Measurements from ENCODE around the gene RNF213.

RNF213 gene

GRCh38 chr17:80260791-80261158, at the start of gene RNF213:
RNF213 (plus strand) TSS chr17:80260852; CDS start chr17:80263682, 2,830 bp downstream.
- Histone ChIP-seq H3K4me1 (peaks cover 14% of the 10 kb centered on the region), H3K4me3 (peak within 1 kb of the TSS; percentile 71), H3K9me3 (no peaks in the 10 kb centered on the region), H3K36me3 (replicated peaks) (no peaks in the 10 kb centered on the region; the same call in 1 of the 2 replicates), H3K27me3 (ENCODE audit: low read depth) (no peaks in the 10 kb centered on the region)
- peak; percentile 44 to 72 for DNase-seq (ENCODE audit: low spot score in 2 of 2)
- in situ Hi-C loops (cut with MboI; ENCODE audit: low sequenced_read_pairs), result no loop called here

GRCh38 chr17:80212109-80212508, 48.5 kb upstream of the RNF213 start:
- H3K36me3 ChIP-seq (replicated peaks), result peaks cover 50% of the 10 kb centered on the region
- in situ Hi-C loops (cut with MboI; ENCODE audit: low sequenced_read_pairs), result no loop called here
- H3K9me3 ChIP-seq, result no peaks in the 10 kb centered on the region
- no peaks in the 10 kb centered on the region for H3K27me3 ChIP-seq (ENCODE audit: low read depth)
- no peak for DNase-seq (ENCODE audit: low spot score in 2 of 2)
- no peak overlapping the region for H3K4me3 ChIP-seq
- no peaks in the 10 kb centered on the region for H3K4me1 ChIP-seq

- in situ Hi-C loops (cut with MboI; ENCODE audit: low sequenced_read_pairs), result no loop called here
- H3K4me1 ChIP-seq, result no peaks in the 10 kb centered on the region
- no peak for DNase-seq (ENCODE audit: low spot score in 2 of 2)
- H3K36me3 ChIP-seq (replicated peaks), result peaks cover 53% of the 10 kb centered on the region
- no peaks in the 10 kb centered on the region for H3K27me3 ChIP-seq (ENCODE audit: low read depth)
- H3K4me3 ChIP-seq, result no peak overlapping the region
- H3K9me3 ChIP-seq, result no peaks in the 10 kb centered on the region
These were observed 48.1 kb upstream of the RNF213 start for GRCh38 chr17:80212511-80212910.

- Histone ChIP-seq H3K9me3 (no peaks in the 10 kb centered on the region), H3K4me1 (no peaks in the 10 kb centered on the region), H3K27me3 (ENCODE audit: low read depth) (no peaks in the 10 kb centered on the region), H3K36me3 (replicated peaks) (peaks cover 54% of the 10 kb centered on the region), H3K4me3 (no peak overlapping the region)
- no peak for DNase-seq (ENCODE audit: low spot score in 2 of 2)
- in situ Hi-C loops (cut with MboI; ENCODE audit: low sequenced_read_pairs), result no loop called here
These were observed 47.5 kb upstream of the RNF213 start for GRCh38 chr17:80212962-80213642.

- Histone ChIP-seq H3K36me3 (replicated peaks) (peaks cover 53% of the 10 kb centered on the region), H3K4me1 (no peaks in the 10 kb centered on the region), H3K4me3 (no peak overlapping the region), H3K27me3 (ENCODE audit: low read depth) (no peaks in the 10 kb centered on the region), H3K9me3 (no peaks in the 10 kb centered on the region)
- DNase-seq (ENCODE audit: low spot score in 2 of 2), result no peak
- in situ Hi-C loops (cut with MboI; ENCODE audit: low sequenced_read_pairs), result no loop called here
These were observed 47.0 kb upstream of the RNF213 start for GRCh38 chr17:80213643-80213975.

- no peaks in the 10 kb centered on the region for H3K9me3 ChIP-seq
These were observed 46.4 kb upstream of the RNF213 start for GRCh38 chr17:80214012-80214877.

GRCh38 chr17:80214878-80215210, 45.8 kb upstream of the RNF213 start:
- peaks cover 3% of the 10 kb centered on the region; the same call in 1 of the 2 replicates for H3K4me1 ChIP-seq
- no peak overlapping the region for H3K4me3 ChIP-seq
- no peak for DNase-seq (ENCODE audit: low spot score in 2 of 2)
- no peaks in the 10 kb centered on the region for H3K27me3 ChIP-seq (ENCODE audit: low read depth)
- peaks cover 46% of the 10 kb centered on the region for H3K36me3 ChIP-seq (replicated peaks)
- no peaks in the 10 kb centered on the region for H3K9me3 ChIP-seq
- in situ Hi-C loops (cut with MboI; ENCODE audit: low sequenced_read_pairs), result no loop called here

More at GRCh38 chr17:80214012-80214877, 46.4 kb upstream of the RNF213 start:
- in situ Hi-C loops (cut with MboI; ENCODE audit: low sequenced_read_pairs), result no loop called here
- no peaks in the 10 kb centered on the region for H3K27me3 ChIP-seq (ENCODE audit: low read depth)
- no peak overlapping the region for H3K4me3 ChIP-seq
- no peak for DNase-seq (ENCODE audit: low spot score in 2 of 2)
- peaks cover 49% of the 10 kb centered on the region for H3K36me3 ChIP-seq (replicated peaks)
- H3K4me1 ChIP-seq, result peaks cover 2% of the 10 kb centered on the region; the same call in 1 of the 2 replicates

GRCh38 chr17:80216473-80217456, 43.9 kb upstream of the RNF213 start:
- H3K9me3 ChIP-seq, result no peaks in the 10 kb centered on the region
- H3K36me3 ChIP-seq (replicated peaks), result peaks cover 30% of the 10 kb centered on the region
- in situ Hi-C loops (cut with MboI; ENCODE audit: low sequenced_read_pairs), result no loop called here
- no peak overlapping the region for H3K4me3 ChIP-seq
- H3K4me1 ChIP-seq, result peaks cover 6% of the 10 kb centered on the region
- no peaks in the 10 kb centered on the region for H3K27me3 ChIP-seq (ENCODE audit: low read depth)
- no peak for DNase-seq (ENCODE audit: low spot score in 2 of 2)

GRCh38 chr17:80217703-80218362, 42.8 kb upstream of the RNF213 start:
- H3K4me3 ChIP-seq, result no peak overlapping the region
- no peaks in the 10 kb centered on the region for H3K9me3 ChIP-seq
- peaks cover 26% of the 10 kb centered on the region for H3K36me3 ChIP-seq (replicated peaks)
- H3K27me3 ChIP-seq (ENCODE audit: low read depth), result no peaks in the 10 kb centered on the region
- in situ Hi-C loops (cut with MboI; ENCODE audit: low sequenced_read_pairs), result no loop called here
- no peak for DNase-seq (ENCODE audit: low spot score in 2 of 2)
- peaks cover 6% of the 10 kb centered on the region for H3K4me1 ChIP-seq

GRCh38 chr17:80218391-80218790, 42.3 kb upstream of the RNF213 start:
- no peak for DNase-seq (ENCODE audit: low spot score in 2 of 2)
- H3K4me1 ChIP-seq, result peaks cover 6% of the 10 kb centered on the region
- no peaks in the 10 kb centered on the region for H3K27me3 ChIP-seq (ENCODE audit: low read depth)
- H3K36me3 ChIP-seq (replicated peaks), result peaks cover 24% of the 10 kb centered on the region
- H3K9me3 ChIP-seq, result no peaks in the 10 kb centered on the region
- in situ Hi-C loops (cut with MboI; ENCODE audit: low sequenced_read_pairs), result no loop called here
- no peak overlapping the region for H3K4me3 ChIP-seq

GRCh38 chr17:80219013-80219762, 41.5 kb upstream of the RNF213 start:
- H3K4me1 ChIP-seq, result peaks cover 6% of the 10 kb centered on the region
- peak overlapping the region; percentile 70 for H3K4me3 ChIP-seq
- peak; percentile 51 to 78 for DNase-seq (ENCODE audit: low spot score in 2 of 2)
- H3K27me3 ChIP-seq (ENCODE audit: low read depth), result no peaks in the 10 kb centered on the region
- H3K36me3 ChIP-seq (replicated peaks), result peaks cover 19% of the 10 kb centered on the region
- no peaks in the 10 kb centered on the region for H3K9me3 ChIP-seq
- in situ Hi-C loops (cut with MboI; ENCODE audit: low sequenced_read_pairs), result no loop called here

- H3K4me1 ChIP-seq, result peaks cover 6% of the 10 kb centered on the region
- no peak for DNase-seq (ENCODE audit: low spot score in 2 of 2)
- in situ Hi-C loops (cut with MboI; ENCODE audit: low sequenced_read_pairs), result no loop called here
- no peaks in the 10 kb centered on the region for H3K9me3 ChIP-seq
- H3K4me3 ChIP-seq, result peak overlapping the region; percentile 70
- peaks cover 19% of the 10 kb centered on the region for H3K36me3 ChIP-seq (replicated peaks)
- no peaks in the 10 kb centered on the region for H3K27me3 ChIP-seq (ENCODE audit: low read depth)
These were observed 40.9 kb upstream of the RNF213 start for GRCh38 chr17:80219763-80220053.

All from HAP-1 (cell line).